H9 (cell line): Measurements from ENCODE around the gene CFDP1. TPM values are rescaled to one million over a fixed set of nuclear protein-coding genes. Genes with fewer than 3 reads are reported as not detected.

Source experiments
- DNase-seq: peaks from one replicate; pipeline ENCODE4 v3.0.0-alpha.2; 2017
- H2AFZ ChIP-seq: one replicate; pipeline ENCODE4 v1.6.1; 2013; ENCODE audit warnings: mild to moderate bottlenecking, low read length, control low read depth, moderate library complexity
- H2AK5ac ChIP-seq: 2 replicates; pipeline ENCODE4 v1.6.1; 2013; ENCODE audit warnings: low read length, control low read depth, mixed read lengths; ENCODE audit not compliant: insufficient read length
- H2BK120ac ChIP-seq: one replicate; pipeline ENCODE4 v1.6.1; 2013; ENCODE audit warnings: low read depth, mild to moderate bottlenecking, low read length, control low read depth, inconsistent platforms; ENCODE audit not compliant: poor library complexity, severe bottlenecking
- H2BK12ac ChIP-seq: 2 replicates; pipeline ENCODE4 v1.6.1; 2013; ENCODE audit warnings: low read length, control low read depth, mixed read lengths, low read depth; ENCODE audit not compliant: insufficient read length
- H2BK15ac ChIP-seq: 2 replicates; pipeline ENCODE4 v1.6.1; 2013; ENCODE audit warnings: low read depth, low read length, control low read depth
- H2BK20ac ChIP-seq: one replicate; pipeline ENCODE4 v1.6.1; 2013; ENCODE audit warnings: low read depth, mild to moderate bottlenecking, low read length, control low read depth, inconsistent platforms; ENCODE audit not compliant: poor library complexity, severe bottlenecking
- H2BK5ac ChIP-seq: 2 replicates; pipeline ENCODE4 v1.6.1; 2013; ENCODE audit warnings: low read length, control low read depth, mixed read lengths; ENCODE audit not compliant: insufficient read length
- H3K14ac ChIP-seq: 2 replicates; pipeline ENCODE4 v1.6.1; 2013; ENCODE audit warnings: low read length, control low read depth; ENCODE audit not compliant: insufficient read depth
- H3K18ac ChIP-seq: 2 replicates; pipeline ENCODE4 v1.6.1; 2013; ENCODE audit warnings: low read depth, mild to moderate bottlenecking, mixed read lengths, low read length, control low read depth; ENCODE audit not compliant: insufficient read length
- H3K23ac ChIP-seq: 2 replicates; pipeline ENCODE4 v1.6.1; 2013; ENCODE audit warnings: low read length, control low read depth, mixed read lengths, low read depth; ENCODE audit not compliant: insufficient read length
- H3K23me2 ChIP-seq: 2 replicates; pipeline ENCODE4 v1.6.1; 2013; ENCODE audit warnings: low read depth, mild to moderate bottlenecking, mixed read lengths, low read length, control low read depth; ENCODE audit not compliant: insufficient read length, poor library complexity, severe bottlenecking
- H3K27ac ChIP-seq: 2 replicates; pipeline ENCODE4 v1.5.1; 2013; ENCODE audit warnings: low read length, control low read depth, mixed read lengths, low read depth; ENCODE audit not compliant: insufficient read length
- H3K27me3 ChIP-seq: 2 replicates; pipeline ENCODE4 v1.6.1; 2013; ENCODE audit warnings: low read length, control low read depth, inconsistent platforms; ENCODE audit not compliant: insufficient read depth
- H3K4ac ChIP-seq: 2 replicates; pipeline ENCODE4 v1.6.1; 2013; ENCODE audit warnings: low read depth, mild to moderate bottlenecking, control low read depth, inconsistent platforms, low read length, moderate library complexity
- H3K4me1 ChIP-seq: 2 replicates; pipeline ENCODE4 v1.6.1; 2013; ENCODE audit warnings: low read length, control low read depth, inconsistent platforms; ENCODE audit not compliant: insufficient read depth
- H3K4me2 ChIP-seq: 2 replicates; pipeline ENCODE4 v1.6.1; 2013; ENCODE audit warnings: low read length, control low read depth, mixed read lengths; ENCODE audit not compliant: insufficient read length, insufficient read depth
- H3K56ac ChIP-seq: 2 replicates; pipeline ENCODE4 v1.6.1; 2013; ENCODE audit warnings: low read depth, mild to moderate bottlenecking, mixed read lengths, low read length, control low read depth; ENCODE audit not compliant: insufficient read length
- H3K79me1 ChIP-seq: 2 replicates; pipeline ENCODE4 v1.6.1; 2013; ENCODE audit warnings: low read depth, mild to moderate bottlenecking, moderate library complexity, low read length, control low read depth, inconsistent platforms; ENCODE audit not compliant: insufficient read depth, poor library complexity, severe bottlenecking
- H3K79me2 ChIP-seq: 2 replicates; pipeline ENCODE4 v1.6.1; 2013; ENCODE audit warnings: low read length, control low read depth, inconsistent platforms; ENCODE audit not compliant: insufficient read depth
- H3K9ac ChIP-seq: 2 replicates; pipeline ENCODE4 v1.6.1; 2013; ENCODE audit warnings: low read length, control low read depth, mixed read lengths; ENCODE audit not compliant: insufficient read length; ENCODE audit errors: extremely low read depth
- H3K9me3 ChIP-seq: one replicate; pipeline ENCODE4 v1.6.1; 2013; ENCODE audit warnings: low read depth, low read length, inconsistent platforms; ENCODE audit not compliant: control insufficient read depth
- H3T11ph ChIP-seq: one replicate; pipeline ENCODE4 v1.6.1; 2013; ENCODE audit warnings: mild to moderate bottlenecking, low read length, control low read depth, inconsistent platforms
- H4K20me1 ChIP-seq: one replicate; pipeline ENCODE4 v1.6.1; 2013; ENCODE audit not compliant: control insufficient read depth, insufficient read length, insufficient read depth
- H4K5ac ChIP-seq: 2 replicates; pipeline ENCODE4 v1.6.1; 2013; ENCODE audit warnings: low read depth, mild to moderate bottlenecking, mixed read lengths, low read length, control low read depth; ENCODE audit not compliant: insufficient read length
- H4K8ac ChIP-seq: replicated peaks from 2 replicates; pipeline ENCODE4 v1.6.1; 2013; ENCODE audit warnings: low read length, control low read depth, mixed read lengths, low read depth; ENCODE audit not compliant: insufficient read length
- H4K91ac ChIP-seq: 2 replicates; pipeline ENCODE4 v1.6.1; 2013; ENCODE audit warnings: low read depth, mild to moderate bottlenecking, moderate library complexity, mixed read lengths, low read length, control low read depth; ENCODE audit not compliant: insufficient read length
- H3K27ac Mint-ChIP-seq, 3 experiments: 2 replicates in 2 of 3; 3 replicates in 1 of 3; pipeline ENCODE4 v1.8.0; 2020 to 2021; ENCODE audit warnings: mixed read lengths in 3 of 3, mild to moderate bottlenecking in 1 of 3, moderate library complexity in 1 of 3
- H3K27me3 Mint-ChIP-seq: 2 replicates; pipeline ENCODE4 v1.8.0; 2021; ENCODE audit warnings: low read depth, mild to moderate bottlenecking, moderate library complexity, mixed read lengths
- H3K36me3 Mint-ChIP-seq, 3 experiments: 2 replicates in 2 of 3; 3 replicates in 1 of 3; pipeline ENCODE4 v1.8.0; 2020 to 2021; ENCODE audit warnings: low read depth in 3 of 3, mixed read lengths in 3 of 3; ENCODE audit not compliant: insufficient read depth in 1 of 3
- H3K4me1 Mint-ChIP-seq, 2 experiments: 2 replicates each; pipeline ENCODE4 v1.8.0; 2020; ENCODE audit warnings: mixed read lengths in 2 of 2
- H3K4me3 Mint-ChIP-seq, 2 experiments: 2 replicates in 1 of 2; 3 replicates in 1 of 2; pipeline ENCODE4 v1.8.0; 2020 to 2021; ENCODE audit warnings: mild to moderate bottlenecking in 2 of 2, mixed read lengths in 2 of 2, moderate library complexity in 1 of 2
- H3K9me3 Mint-ChIP-seq, 2 experiments: 2 replicates in 1 of 2; 3 replicates in 1 of 2; pipeline ENCODE4 v1.8.0; 2020; ENCODE audit warnings: mild to moderate bottlenecking in 2 of 2, mixed read lengths in 2 of 2, moderate library complexity in 1 of 2
- CTCF ChIP-seq: fragments of 200-600 bp; sonication (generic); conservative IDR thresholded peaks from 3 replicates; pipeline ENCODE4 v1.8.0; 2021; ENCODE audit warnings: antibody characterized with exemption, mild to moderate bottlenecking
- WGBS: extraction: QIAGEN DNeasy Blood & Tissue Kit; methylation state at CpG from one replicate; pipeline ENCODE4 v1.1.7; 2013; ENCODE audit warnings: missing lambda C conversion rate, low lambda C conversion rate, mixed read lengths; ENCODE audit not compliant: insufficient read length; ENCODE audit errors: extremely low coverage; 5-methylcytosine and 5-hydroxymethylcytosine counted together
- total RNA-seq: library from RNA; stranded (reverse); gene quantifications from 2 replicates; pipeline ENCODE4 v1.2.1, GENCODE V29; 2021

Gene CFDP1
- total RNA-seq, 1 experiment from 2014 or later: 89.2 TPM

DNA sequence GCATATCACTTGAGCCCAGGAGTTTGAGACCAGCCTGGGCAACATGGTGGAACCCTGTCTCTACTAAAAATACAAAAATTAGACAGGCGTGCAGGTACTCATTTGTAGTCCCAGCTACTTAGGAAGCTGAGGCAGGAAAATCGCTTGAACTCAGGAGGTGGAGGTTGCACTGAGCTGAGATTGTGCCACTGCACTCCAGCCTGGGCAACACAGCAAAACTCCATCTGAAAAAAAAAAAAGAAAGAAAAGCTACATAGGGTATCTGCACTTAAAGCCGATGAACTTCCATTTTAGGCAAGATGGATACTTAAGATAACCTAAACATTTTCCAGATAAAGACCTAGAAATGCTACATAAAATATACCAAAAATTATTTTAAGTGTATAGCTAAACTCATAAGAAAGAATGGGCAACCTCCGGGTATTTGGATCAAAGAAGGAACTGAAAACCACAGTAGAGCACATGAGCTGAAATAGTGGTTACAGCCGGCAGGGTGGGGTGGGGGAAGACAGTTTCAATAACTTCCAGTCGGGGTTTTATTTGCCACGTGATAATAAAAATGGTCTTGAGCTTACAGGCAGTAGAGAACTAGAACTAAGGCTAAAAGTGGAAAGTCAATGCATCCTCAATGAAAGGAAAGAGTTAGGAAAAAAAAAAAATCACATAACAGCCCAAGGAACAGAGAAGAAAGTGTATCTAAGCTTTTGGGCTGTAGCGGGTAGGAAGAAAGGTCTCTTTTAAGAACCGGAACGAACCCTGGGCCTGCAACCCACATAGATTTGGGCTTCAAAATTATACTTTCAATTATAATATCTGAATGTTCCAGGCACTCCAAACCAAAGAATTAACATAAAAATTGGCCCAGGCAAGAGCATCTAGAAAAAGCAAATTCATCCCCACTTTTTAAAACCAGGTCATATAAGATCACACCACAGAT, 53.1 kb downstream of the CFDP1 start:
- Histone ChIP-seq H4K91ac (no peak overlapping the region), H3K56ac (no peak overlapping the region), H4K8ac (no peak overlapping the region), H3K27ac (no peak overlapping the region), H2BK120ac (no peak overlapping the region), H4K5ac (no peak overlapping the region), H3K79me1 (no peaks in the 10 kb centered on the region), H3K23ac (no peak overlapping the region), H2BK5ac (no peak overlapping the region), H3K14ac (no peak overlapping the region), H2AFZ (no peak overlapping the region), H3K4me2 (no peak overlapping the region), H3K18ac (no peak overlapping the region), H3K79me2 (no peaks in the 10 kb centered on the region), H2BK12ac (no peak overlapping the region), H3K27me3 (no peaks in the 10 kb centered on the region), H2BK20ac (no peak overlapping the region), H3K23me2 (no peaks in the 10 kb centered on the region), H2AK5ac (no peak overlapping the region), H3K4ac (no peak overlapping the region), H3K4me1 (no peaks in the 10 kb centered on the region), H2BK15ac (no peak overlapping the region), H3K9me3 (no peaks in the 10 kb centered on the region), H4K20me1 (no peaks in the 10 kb centered on the region), H3K9ac (no peak overlapping the region), H3T11ph (no peak overlapping the region)
- Mint-ChIP-seq H3K4me3 (no peak overlapping the region), H3K4me1 (peaks cover 19 to 20% of the 10 kb centered on the region in 2 experiments), H3K36me3 (peaks cover 0 to 19% (median 10%) of the 10 kb centered on the region in 3 experiments; a peak in 6 of 7 replicates), H3K27ac (peak overlapping the region in 2 of 3 experiments; percentile 20 to 79; a peak in 4 of 7 replicates), H3K9me3 (no peaks in the 10 kb centered on the region), H3K27me3 (no peaks in the 10 kb centered on the region)
- DNase-seq: no peak
- WGBS: no CpG with 5 or more reads among the region's 10 CpGs
- TF ChIP-seq CTCF: no peak
